COR-L47 (cell line): ENCODE measurements around the gene PPARG.
"Not testable (repeated sequence)": the region's sequence is repeated elsewhere in the genome, so short reads cannot be mapped to it uniquely, and the experiment has no call there.

Source experiments
- DNase-seq: peaks from one replicate; lab custom pipeline; 2025; lab: John Stamatoyannopoulos, UW

The PPARG gene

GRCh38 chr3:12442654-12443501, 154.0 kb downstream of the PPARG start:
- DNase-seq = no peak

- DNase-seq = no peak
These were observed 155.1 kb downstream of the PPARG start for GRCh38 chr3:12443781-12444522.

- DNase-seq = no peak
These were observed 156.0 kb downstream of the PPARG start for GRCh38 chr3:12444582-12445471.

- no peak for DNase-seq
These were observed 156.8 kb downstream of the PPARG start for GRCh38 chr3:12445523-12446240.

GRCh38 chr3:12446298-12446697, 157.4 kb downstream of the PPARG start:
- no peak for DNase-seq

GRCh38 chr3:12447075-12447474, 158.2 kb downstream of the PPARG start:
- DNase-seq = no peak

- DNase-seq = not testable (repeated sequence)
These were observed 159.7 kb downstream of the PPARG start for GRCh38 chr3:12448404-12449202.

GRCh38 chr3:12449889-12450682, 161.2 kb downstream of the PPARG start:
- DNase-seq = no peak

- DNase-seq = no peak
These were observed 162.6 kb downstream of the PPARG start for GRCh38 chr3:12451481-12451880.

- DNase-seq = no peak
These were observed 163.1 kb downstream of the PPARG start for GRCh38 chr3:12451960-12452359.

- DNase-seq = no peak
These were observed 163.8 kb downstream of the PPARG start for GRCh38 chr3:12452361-12453330.

GRCh38 chr3:12454076-12454815, 165.4 kb downstream of the PPARG start:
- DNase-seq = no peak

GRCh38 chr3:12454816-12455121, 165.9 kb downstream of the PPARG start:
- DNase-seq = no peak

- no peak for DNase-seq
These were observed 166.9 kb downstream of the PPARG start for GRCh38 chr3:12455740-12456139.

GRCh38 chr3:12456441-12456840, 167.6 kb downstream of the PPARG start:
- no peak for DNase-seq

- not testable (repeated sequence) for DNase-seq
These were observed 168.5 kb downstream of the PPARG start for GRCh38 chr3:12457380-12457779.

- no peak for DNase-seq
These were observed 170.0 kb downstream of the PPARG start for GRCh38 chr3:12458901-12459300.

GRCh38 chr3:12460127-12460526, 171.3 kb downstream of the PPARG start:
- DNase-seq = no peak
